PC-3 (cell line): ENCODE results near the gene ASPRV1. TPM values are rescaled to one million over a fixed set of nuclear protein-coding genes. Genes with fewer than 3 reads are reported as not detected.

ENCODE experiments used
- ATAC-seq: fragments of 200-7000 bp; cut with Tn5 transposase; 2 replicates; pipeline ENCODE4 v1.9.1; 2020; ENCODE audit warnings: mild to moderate bottlenecking, moderate library complexity
- BruUV-seq: library from RNA; stranded (reverse); fragments of 400-500 nt; replicated peaks from 2 replicates; lab custom pipeline; 2021; lab: Mats Ljungman, UMichigan
- CTCF ChIA-PET: fragments of 300-600 bp; sonication (Branson Sonifier 250); formaldehyde crosslinking; loops from one replicate; lab custom pipeline; 2022; ENCODE audit warnings: antibody characterized with exemption; lab: Charles Lee
- POLR2A ChIA-PET: fragments of 300-600 bp; sonication (Branson Sonifier 250); formaldehyde crosslinking; loops from one replicate; lab custom pipeline; 2022; ENCODE audit warnings: antibody characterized with exemption; ENCODE audit not compliant: unreplicated experiment; lab: Charles Lee
- DNase-seq: peaks from one replicate; pipeline ENCODE4 v3.0.0-alpha.2; 2015
- H2AFZ ChIP-seq: fragments of 300-600 bp; sonication (generic); 2 replicates; pipeline ENCODE4 v1.6.0; 2016; ENCODE audit warnings: antibody characterized with exemption, low read length
- H3F3A ChIP-seq: fragments of 300-600 bp; sonication (generic); one replicate; pipeline ENCODE4 v1.6.0; 2017; ENCODE audit warnings: antibody characterized with exemption, low read length, control low read depth, mild to moderate bottlenecking; ENCODE audit not compliant: unreplicated experiment
- H3K27ac ChIP-seq: fragments of 300-600 bp; sonication (generic); 2 replicates; pipeline ENCODE4 v1.5.1; 2016; ENCODE audit warnings: mild to moderate bottlenecking, low read length
- H3K27me3 ChIP-seq: fragments of 300-600 bp; sonication (generic); 2 replicates; pipeline ENCODE4 v1.6.1; 2016; ENCODE audit warnings: low read length, mixed read lengths
- H3K36me3 ChIP-seq: fragments of 300-600 bp; sonication (generic); 2 replicates; pipeline ENCODE4 v1.6.1; 2016; ENCODE audit warnings: low read depth, mixed run types, low read length, mixed read lengths
- H3K4me1 ChIP-seq: fragments of 300-600 bp; sonication (generic); 2 replicates; pipeline ENCODE4 v1.5.1; 2016; ENCODE audit warnings: low read length; ENCODE audit not compliant: insufficient read depth
- H3K4me2 ChIP-seq: fragments of 300-600 bp; sonication (generic); 2 replicates; pipeline ENCODE4 v1.6.0; 2016; ENCODE audit warnings: low read length
- H3K4me3 ChIP-seq: fragments of 300-600 bp; sonication (generic); 2 replicates; pipeline ENCODE4 v1.5.1; 2016; ENCODE audit warnings: mild to moderate bottlenecking, low read length, mixed read lengths
- H3K79me2 ChIP-seq: fragments of 300-600 bp; sonication (generic); 2 replicates; pipeline ENCODE4 v1.6.1; 2017; ENCODE audit warnings: low read length, mixed read lengths
- H3K9ac ChIP-seq: fragments of 300-600 bp; sonication (generic); 2 replicates; pipeline ENCODE4 v1.6.0; 2016; ENCODE audit warnings: mild to moderate bottlenecking, low read length
- H3K9me2 ChIP-seq: fragments of 300-600 bp; sonication (generic); replicated peaks from 2 replicates; pipeline ENCODE4 v1.6.1; 2016; ENCODE audit warnings: mixed run types, low read length, mixed read lengths
- H3K9me3 ChIP-seq: fragments of 300-600 bp; sonication (generic); 2 replicates; pipeline ENCODE4 v1.6.1; 2016; ENCODE audit warnings: low read length, mixed read lengths
- H4K20me1 ChIP-seq: fragments of 300-600 bp; sonication (generic); 2 replicates; pipeline ENCODE4 v1.6.1; 2016; ENCODE audit warnings: low read length, mixed read lengths
- CTCF ChIP-seq: fragments of 300-600 bp; sonication (generic); conservative IDR thresholded peaks from 2 replicates; pipeline ENCODE4 v1.5.1; 2017; ENCODE audit warnings: antibody characterized with exemption, low read depth, mild to moderate bottlenecking, low read length
- EZH2 ChIP-seq: fragments of 300-600 bp; sonication (generic); IDR thresholded peaks from one replicate; pipeline ENCODE4 v1.6.1; 2017; ENCODE audit warnings: antibody characterized with exemption, mild to moderate bottlenecking, low read length; ENCODE audit not compliant: unreplicated experiment
- EZH2phosphoT487 ChIP-seq: fragments of 300-600 bp; sonication (generic); IDR thresholded peaks from 2 replicates; pipeline ENCODE4 v1.6.1; 2018; ENCODE audit warnings: mild to moderate bottlenecking, antibody characterized with exemption, low read length, borderline replicate concordance
- intact Hi-C: fragments of 100-400 bp; cut with micrococcal nuclease; formaldehyde crosslinking; loops from 2 replicates; pipeline ENCODE4 v1.9.0; 2023
- total RNA-seq: library from RNA; depleted of rRNA; stranded (reverse); fragments of >200 nt; gene quantifications from 2 replicates; pipeline ENCODE4 v1.2.3, GENCODE V29; 2014

ASPRV1 gene
- total RNA-seq, 1 experiment from 2014 or later: not detected

DNA sequence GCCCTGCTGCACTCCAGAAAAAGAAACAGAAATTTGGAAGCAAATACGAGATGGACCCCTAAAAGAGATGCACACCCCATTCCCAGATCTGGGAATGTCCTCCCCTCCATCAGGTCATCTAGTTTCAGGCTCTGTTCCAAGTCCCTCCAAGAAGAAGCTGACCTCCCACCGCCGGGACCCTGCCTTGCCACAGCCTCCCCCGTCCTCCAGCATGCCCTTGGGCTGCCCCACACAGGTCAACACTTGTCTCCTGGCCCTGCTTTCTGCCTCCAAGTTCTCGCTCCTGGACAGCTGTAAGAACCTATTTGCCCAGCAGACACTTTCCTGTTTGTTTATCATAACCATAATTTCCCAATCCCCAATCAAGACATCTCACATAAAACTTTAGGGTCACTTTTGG, 2.0 kb downstream of the ASPRV1 start:
- BruUV-seq: no TSS peak
- H3K79me2 ChIP-seq: no peaks in the 10 kb centered on the region
- no peak overlapping the region for H3K4me3 ChIP-seq
- no peaks in the 10 kb centered on the region for H3K4me1 ChIP-seq
- intact Hi-C loops: no loop called here
- POLR2A ChIA-PET: no interaction called here
- ATAC-seq: no peak
- H3K9me3 ChIP-seq: no peaks in the 10 kb centered on the region
- H3K27me3 ChIP-seq: no peaks in the 10 kb centered on the region
- no peak overlapping the region for H2AFZ ChIP-seq
- no peak overlapping the region for H3K4me2 ChIP-seq
- no peaks in the 10 kb centered on the region for H4K20me1 ChIP-seq
- no peak overlapping the region for H3K9ac ChIP-seq
- H3K9me2 ChIP-seq: no peaks in the 10 kb centered on the region
- no peaks in the 10 kb centered on the region for H3F3A ChIP-seq
- no peak for DNase-seq
- no peak overlapping the region for H3K27ac ChIP-seq
- no peaks in the 10 kb centered on the region for H3K36me3 ChIP-seq
- TF ChIP-seq EZH2phosphoT487 (no peak), EZH2 (no peak), CTCF (no peak)
- CTCF ChIA-PET: no interaction called here

- no peaks in the 10 kb centered on the region for H3K9me2 ChIP-seq
- H2AFZ ChIP-seq: no peak overlapping the region
- H3K36me3 ChIP-seq: no peaks in the 10 kb centered on the region
- H3K27me3 ChIP-seq: no peaks in the 10 kb centered on the region
- H3K27ac ChIP-seq: no peak overlapping the region
- no peaks in the 10 kb centered on the region for H3K9me3 ChIP-seq
- no peaks in the 10 kb centered on the region for H3K79me2 ChIP-seq
- H3F3A ChIP-seq: no peaks in the 10 kb centered on the region
- H3K4me3 ChIP-seq: no peak overlapping the region
- H3K4me1 ChIP-seq: no peaks in the 10 kb centered on the region
- no peaks in the 10 kb centered on the region for H4K20me1 ChIP-seq
- no peak for DNase-seq
- BruUV-seq: no TSS peak
- TF ChIP-seq EZH2 (no peak), EZH2phosphoT487 (no peak), CTCF (no peak)
- CTCF ChIA-PET: no interaction called here
- intact Hi-C loops: no loop called here
- POLR2A ChIA-PET: no interaction called here
- no peak for ATAC-seq
- no peak overlapping the region for H3K9ac ChIP-seq
- H3K4me2 ChIP-seq: no peak overlapping the region
Observed at GRCh38 chr2:69958480-69958879, 3.0 kb downstream of the ASPRV1 start.

GRCh38 chr2:69957965-69958364, 3.5 kb downstream of the ASPRV1 start:
- ChIA-PET CTCF (no interaction called here), POLR2A (no interaction called here)
- H3K4me2 ChIP-seq: no peak overlapping the region
- H3K36me3 ChIP-seq: no peaks in the 10 kb centered on the region
- DNase-seq: no peak
- no peaks in the 10 kb centered on the region for H3K9me3 ChIP-seq
- no peak for ATAC-seq
- BruUV-seq: no TSS peak
- H3K4me1 ChIP-seq: no peaks in the 10 kb centered on the region
- no peak overlapping the region for H3K4me3 ChIP-seq
- no peak overlapping the region for H2AFZ ChIP-seq
- no peaks in the 10 kb centered on the region for H3F3A ChIP-seq
- H3K9ac ChIP-seq: no peak overlapping the region
- no peak for TF ChIP-seq CTCF
- no peaks in the 10 kb centered on the region for H4K20me1 ChIP-seq
- no peaks in the 10 kb centered on the region for H3K27me3 ChIP-seq
- H3K9me2 ChIP-seq: no peaks in the 10 kb centered on the region
- no peaks in the 10 kb centered on the region for H3K79me2 ChIP-seq
- intact Hi-C loops: no loop called here
- H3K27ac ChIP-seq: no peak overlapping the region
